C4-2B (cell line): ENCODE results near the gene MBTD1.

Source experiments
- CTCF ChIP-seq: fragments of 450-650 bp; conservative IDR thresholded peaks from 2 replicates; pipeline ENCODE4 v1.5.1; 2017; ENCODE audit warnings: mild to moderate bottlenecking
- ZFX ChIP-seq: fragments of 450-650 bp; IDR thresholded peaks from 2 replicates; pipeline ENCODE4 v1.6.1; 2017

DNA sequence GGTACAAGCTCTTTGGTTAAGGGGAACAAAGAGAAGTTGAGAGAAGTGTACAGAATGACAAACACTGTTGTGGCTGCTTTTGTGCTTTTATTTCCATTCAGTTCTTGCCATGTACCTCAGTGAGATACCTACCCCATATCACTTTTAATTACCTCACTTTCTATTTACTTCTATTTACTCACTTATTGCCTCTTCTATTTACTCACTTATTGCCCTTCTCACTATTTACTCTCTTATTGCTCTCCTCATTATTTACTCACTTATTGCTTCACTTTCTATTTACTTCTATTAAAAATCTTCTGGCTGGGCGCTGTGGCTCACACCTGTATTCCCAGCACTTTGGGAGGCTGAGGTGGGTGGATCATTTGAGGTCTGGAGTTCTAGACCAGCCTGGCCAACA, 41.9 kb downstream of the MBTD1 start:
- no peak for TF ChIP-seq CTCF
- TF ChIP-seq ZFX: no peak
